Uterus (tissue), 4 donors: Measurements from ENCODE around the gene CHP1. TPM values are rescaled to one million over a fixed set of nuclear protein-coding genes. Genes with fewer than 3 reads are reported as not detected.
"Not testable (repeated sequence)": the region's sequence is repeated elsewhere in the genome, so short reads cannot be mapped to it uniquely, and the experiment has no call there.

Source experiments
- DNase-seq, 2 donors: peaks; one replicate each; pipeline ENCODE4 v3.0.0-alpha.2; 2019 to 2020
- H3K27ac ChIP-seq, 2 donors: fragments of 200-600 bp; sonication (generic); 1 replicate in 1 of 2; 2 replicates in 1 of 2; pipeline ENCODE4 v1.5.1; 2016 to 2018
- H3K27me3 ChIP-seq, 2 donors: fragments of 200-600 bp; sonication (generic); one replicate each; pipeline ENCODE4 v1.5.1; 2018 to 2019; ENCODE audit warnings: control low read depth in 1 of 2
- H3K36me3 ChIP-seq, 2 donors: fragments of 200-600 bp; sonication (generic); one replicate each; pipeline ENCODE4 v1.5.1; 2019; ENCODE audit warnings: control low read depth in 1 of 2
- H3K4me1 ChIP-seq, 2 donors: fragments of 200-600 bp; sonication (generic); one replicate each; pipeline ENCODE4 v1.5.1; 2018 to 2019; ENCODE audit warnings: control low read depth in 1 of 2
- H3K4me3 ChIP-seq, 2 donors: fragments of 200-600 bp; sonication (generic); 1 replicate in 1 of 2; 2 replicates in 1 of 2; pipeline ENCODE4 v1.5.1; 2018 to 2019; ENCODE audit warnings: mild to moderate bottlenecking in 1 of 2
- H3K9me3 ChIP-seq, 2 donors: fragments of 200-600 bp; sonication (generic); one replicate each; pipeline ENCODE4 v1.5.1; 2019; ENCODE audit warnings: control low read depth in 1 of 2
- CTCF ChIP-seq, 4 experiments: fragments of 200-600 bp in 2 of 4; fragments of 450-650 bp in 2 of 4; sonication (generic) in 2 of 4; IDR thresholded peaks; one replicate each; pipeline ENCODE4 v1.5.1; 2016 to 2019; ENCODE audit warnings: antibody characterized with exemption in 4 of 4, mild to moderate bottlenecking in 2 of 4, moderate library complexity in 1 of 4
- POLR2A ChIP-seq, 2 donors: fragments of 450-650 bp; IDR thresholded peaks; one replicate each; pipeline ENCODE4 v1.6.1; 2016; ENCODE audit warnings: antibody characterized with exemption in 2 of 2, mild to moderate bottlenecking in 1 of 2, moderate library complexity in 1 of 2
- intact Hi-C: fragments of 100-400 bp; cut with DNase I; formaldehyde crosslinking; loops from one replicate; pipeline ENCODE4 v1.15.1; 2023; ENCODE audit warnings: low total_unique reads
- total RNA-seq, 4 donors: library from RNA; depleted of rRNA in 3 of 4; stranded (reverse); fragments of >200 nt in 3 of 4; gene quantifications; one replicate each; pipeline versions ENCODE4 v1.1.0 to v1.2.4, GENCODE V29; 2014 to 2023
- donor health status: DM: yes; HTN: yes; CAD: no.

Gene CHP1
- total RNA-seq, 4 donors from 2014 or later: 54.7 to 129 (median 65.6) TPM

- no peaks in the 10 kb centered on the region for H3K9me3 ChIP-seq
- DNase-seq: no peak
- H3K4me3 ChIP-seq: no peak overlapping the region
- no peaks in the 10 kb centered on the region for H3K36me3 ChIP-seq
- intact Hi-C loops: no loop called here
- H3K27ac ChIP-seq: no peak overlapping the region
- TF ChIP-seq CTCF (IDR thresholded peaks at IDR 0.05) (no peak), POLR2A (IDR thresholded peaks at IDR 0.05) (no peak)
- no peaks in the 10 kb centered on the region for H3K4me1 ChIP-seq
- no peaks in the 10 kb centered on the region for H3K27me3 ChIP-seq
These were observed 61.5 kb downstream of the CHP1 start for GRCh38 chr15:41292521-41292920.

GRCh38 chr15:41301139-41301538 lies 70.1 kb downstream of the CHP1 start:
- H3K27ac ChIP-seq, intact Hi-C loops, H3K9me3 ChIP-seq, H3K4me1 ChIP-seq, DNase-seq, H3K36me3 ChIP-seq, H3K4me3 ChIP-seq, H3K27me3 ChIP-seq: not testable (repeated sequence)

GRCh38 chr15:41301587-41301986 lies 70.5 kb downstream of the CHP1 start:
- no peak for DNase-seq
- H3K27me3 ChIP-seq: no peaks in the 10 kb centered on the region
- H3K36me3 ChIP-seq: no peaks in the 10 kb centered on the region
- intact Hi-C loops: no loop called here
- H3K4me1 ChIP-seq: no peaks in the 10 kb centered on the region
- H3K4me3 ChIP-seq: no peak overlapping the region
- no peaks in the 10 kb centered on the region for H3K9me3 ChIP-seq
- TF ChIP-seq POLR2A (IDR thresholded peaks at IDR 0.05) (no peak), CTCF (IDR thresholded peaks at IDR 0.05) (no peak)
- H3K27ac ChIP-seq: no peak overlapping the region

- TF ChIP-seq POLR2A (IDR thresholded peaks at IDR 0.05): no peak
- no peak for DNase-seq
- intact Hi-C loops: no loop called here
- Histone ChIP-seq H3K27ac (no peak overlapping the region), H3K4me3 (no peak overlapping the region), H3K27me3 (no peaks in the 10 kb centered on the region), H3K36me3 (no peaks in the 10 kb centered on the region), H3K4me1 (no peaks in the 10 kb centered on the region), H3K9me3 (no peaks in the 10 kb centered on the region)
These were observed 73.2 kb downstream of the CHP1 start for GRCh38 chr15:41304149-41304770.

GRCh38 chr15:41307679-41308078 lies 76.6 kb downstream of the CHP1 start:
- no peak overlapping the region for H3K27ac ChIP-seq
- intact Hi-C loops: no loop called here
- no peaks in the 10 kb centered on the region for H3K36me3 ChIP-seq
- no peak for TF ChIP-seq POLR2A (IDR thresholded peaks at IDR 0.05)
- no peak for TF ChIP-seq CTCF (IDR thresholded peaks at IDR 0.05)
- no peak overlapping the region for H3K4me3 ChIP-seq
- no peak for DNase-seq
- no peaks in the 10 kb centered on the region for H3K4me1 ChIP-seq
- H3K9me3 ChIP-seq: no peaks in the 10 kb centered on the region
- no peaks in the 10 kb centered on the region for H3K27me3 ChIP-seq

- intact Hi-C loops: no loop called here
- H3K27ac ChIP-seq: no peak overlapping the region
- no peaks in the 10 kb centered on the region for H3K9me3 ChIP-seq
- H3K4me1 ChIP-seq: no peaks in the 10 kb centered on the region
- no peak overlapping the region for H3K4me3 ChIP-seq
- no peaks in the 10 kb centered on the region for H3K27me3 ChIP-seq
- DNase-seq: no peak
- TF ChIP-seq POLR2A (IDR thresholded peaks at IDR 0.05) (no peak), CTCF (IDR thresholded peaks at IDR 0.05) (no peak)
- H3K36me3 ChIP-seq: no peaks in the 10 kb centered on the region
These were observed 78.3 kb downstream of the CHP1 start for GRCh38 chr15:41309226-41309905.

GRCh38 chr15:41320805-41321330 lies 89.8 kb downstream of the CHP1 start:
- H3K4me1 ChIP-seq, DNase-seq, H3K27me3 ChIP-seq, H3K4me3 ChIP-seq, H3K27ac ChIP-seq, H3K9me3 ChIP-seq, H3K36me3 ChIP-seq, intact Hi-C loops: not testable (repeated sequence)
